GM12891 (cell line): Measurements from ENCODE around the gene BCKDHA.

Source experiments
- PAX5 ChIP-seq: IDR thresholded peaks from 2 replicates; pipeline ENCODE4 v1.6.1; 2011; ENCODE audit warnings: low read length, moderate library complexity, mild to moderate bottlenecking; ENCODE audit not compliant: insufficient read depth, severe bottlenecking
- POLR2AphosphoS5 ChIP-seq: IDR thresholded peaks from 2 replicates; pipeline ENCODE4 v1.6.1; 2011; ENCODE audit warnings: low read depth, low read length, control low read depth

- TF ChIP-seq POLR2AphosphoS5 (peak; percentile 72), PAX5 (no peak)
Observed at GRCh38 chr19:41363753-41364523, 33.7 kb upstream of the BCKDHA start, which contains the start of gene B9D2.
